Gastroesophageal sphincter (tissue), 4 donors: ENCODE results near the gene LIMS2. TPM values are rescaled to one million over a fixed set of nuclear protein-coding genes. Genes with fewer than 3 reads are reported as not detected.

Source experiments
- ATAC-seq: fragments of 150-250 bp; one replicate; pipeline ENCODE4 v1.9.1; 2016; ENCODE audit warnings: mild to moderate bottlenecking, moderate library complexity
- H3K27ac ChIP-seq, 4 donors: fragments of 200-600 bp; sonication (generic) in 3 of 4; 1 replicate in 3 of 4; 2 replicates in 1 of 4; pipeline ENCODE4 v1.5.1; 2016 to 2019
- H3K27me3 ChIP-seq: fragments of 200-600 bp; sonication (generic); one replicate; pipeline ENCODE4 v1.5.1; 2019
- H3K36me3 ChIP-seq, 2 donors: fragments of 200-600 bp; sonication (generic); one replicate each; pipeline ENCODE4 v1.5.1; 2019; ENCODE audit warnings: control low read depth in 1 of 2
- H3K4me1 ChIP-seq, 3 donors: fragments of 200-600 bp; sonication (generic); 1 replicate in 2 of 3; 2 replicates in 1 of 3; pipeline ENCODE4 v1.5.1; 2016 to 2019; ENCODE audit warnings: control low read depth in 2 of 3
- H3K4me3 ChIP-seq, 2 donors: fragments of 200-600 bp; sonication (generic); one replicate each; pipeline ENCODE4 v1.5.1; 2019; ENCODE audit warnings: mild to moderate bottlenecking in 1 of 2, moderate library complexity in 1 of 2
- H3K9me3 ChIP-seq, 3 donors: fragments of 200-600 bp; sonication (generic); one replicate each; pipeline ENCODE4 v1.5.1; 2017 to 2019; ENCODE audit warnings: control low read depth in 2 of 3
- EP300 ChIP-seq: sonication (generic); formaldehyde crosslinking; IDR thresholded peaks from one replicate; pipeline ENCODE4 v1.6.1; 2017; ENCODE audit warnings: antibody characterized with exemption, mild to moderate bottlenecking
- POLR2A ChIP-seq, 2 donors: fragments of 450-650 bp; IDR thresholded peaks; one replicate each; pipeline ENCODE4 v1.6.1; 2017; ENCODE audit warnings: antibody characterized with exemption in 2 of 2, mild to moderate bottlenecking in 2 of 2, moderate library complexity in 1 of 2
- POLR2AphosphoS5 ChIP-seq: sonication (generic); formaldehyde crosslinking; IDR thresholded peaks from one replicate; pipeline ENCODE4 v1.6.1; 2017; ENCODE audit warnings: antibody characterized with exemption
- WGBS, 2 donors: methylation state at CpG; one replicate each; pipeline ENCODE4 v1.1.5; 2018; ENCODE audit warnings: low coverage in 1 of 2; 5-methylcytosine and 5-hydroxymethylcytosine counted together
- total RNA-seq, 4 donors: library from RNA; depleted of rRNA; stranded (reverse); fragments of >200 nt; gene quantifications; one replicate each; pipeline ENCODE4 v1.1.0, GENCODE V29; 2016
- TF ChIP-seq, protein P1 (sequence below), 4 experiments: fragments of 200-600 bp in 2 of 4; fragments of 450-650 bp in 2 of 4; sonication (generic) in 1 of 4; IDR thresholded peaks; one replicate each; pipeline ENCODE4 v1.5.1; 2017 to 2019; ENCODE audit warnings: antibody characterized with exemption in 4 of 4, mild to moderate bottlenecking in 2 of 4, moderate library complexity in 2 of 4

The LIMS2 gene
- total RNA-seq, 4 donors from 2014 or later, result 81.4 to 275 (median 124) TPM

DNA sequence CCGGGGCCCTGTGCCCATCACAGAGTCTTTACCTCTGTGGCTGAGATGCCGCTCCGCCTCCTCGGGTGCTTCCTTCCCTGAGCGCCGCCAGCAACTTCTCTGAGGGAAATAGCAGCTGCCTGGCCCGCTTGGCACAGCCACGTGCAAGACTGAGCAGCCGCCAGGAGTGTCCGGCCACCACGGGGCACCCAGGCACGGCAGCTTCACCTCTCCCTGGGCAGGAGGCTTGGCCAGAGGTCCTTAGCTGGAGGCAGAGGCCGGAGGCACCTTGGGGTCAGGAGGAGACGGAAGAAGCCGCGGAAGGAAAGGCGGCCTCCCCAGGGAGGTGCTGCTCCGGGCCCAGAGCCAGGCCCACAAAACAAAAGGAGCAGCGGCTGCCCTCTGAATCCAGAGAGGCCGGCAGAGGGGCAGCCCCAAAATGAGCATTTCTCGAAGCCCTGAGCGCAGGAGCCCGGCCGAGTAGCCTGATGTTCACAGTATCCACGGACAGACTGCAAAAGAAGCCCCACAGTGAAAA is 6.0 kb upstream of the LIMS2 start:
- Histone ChIP-seq H3K4me3 (peak overlapping the region; percentile 12 to 41), H3K27me3 (no peaks in the 10 kb centered on the region), H3K36me3 (no peaks in the 10 kb centered on the region), H3K9me3 (no peaks in the 10 kb centered on the region), H3K27ac (peak overlapping the region; percentile 14 to 80 (median 68)), H3K4me1 (peaks cover 0 to 84% (median 24%) of the 10 kb centered on the region in 3 donors)
- WGBS, 2 donors, result 24 to 25% methylated on average over 3 to 4 of the region's 25 CpGs
- peak; percentile 61 for ATAC-seq
- no peak for TF ChIP-seq POLR2A (IDR thresholded peaks at IDR 0.05)
- TF ChIP-seq, protein P1, sequence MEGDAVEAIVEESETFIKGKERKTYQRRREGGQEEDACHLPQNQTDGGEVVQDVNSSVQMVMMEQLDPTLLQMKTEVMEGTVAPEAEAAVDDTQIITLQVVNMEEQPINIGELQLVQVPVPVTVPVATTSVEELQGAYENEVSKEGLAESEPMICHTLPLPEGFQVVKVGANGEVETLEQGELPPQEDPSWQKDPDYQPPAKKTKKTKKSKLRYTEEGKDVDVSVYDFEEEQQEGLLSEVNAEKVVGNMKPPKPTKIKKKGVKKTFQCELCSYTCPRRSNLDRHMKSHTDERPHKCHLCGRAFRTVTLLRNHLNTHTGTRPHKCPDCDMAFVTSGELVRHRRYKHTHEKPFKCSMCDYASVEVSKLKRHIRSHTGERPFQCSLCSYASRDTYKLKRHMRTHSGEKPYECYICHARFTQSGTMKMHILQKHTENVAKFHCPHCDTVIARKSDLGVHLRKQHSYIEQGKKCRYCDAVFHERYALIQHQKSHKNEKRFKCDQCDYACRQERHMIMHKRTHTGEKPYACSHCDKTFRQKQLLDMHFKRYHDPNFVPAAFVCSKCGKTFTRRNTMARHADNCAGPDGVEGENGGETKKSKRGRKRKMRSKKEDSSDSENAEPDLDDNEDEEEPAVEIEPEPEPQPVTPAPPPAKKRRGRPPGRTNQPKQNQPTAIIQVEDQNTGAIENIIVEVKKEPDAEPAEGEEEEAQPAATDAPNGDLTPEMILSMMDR (IDR thresholded peaks at IDR 0.05), result peak in 1 of 4 experiments; percentile 11
- no peak for TF ChIP-seq POLR2AphosphoS5

DNA sequence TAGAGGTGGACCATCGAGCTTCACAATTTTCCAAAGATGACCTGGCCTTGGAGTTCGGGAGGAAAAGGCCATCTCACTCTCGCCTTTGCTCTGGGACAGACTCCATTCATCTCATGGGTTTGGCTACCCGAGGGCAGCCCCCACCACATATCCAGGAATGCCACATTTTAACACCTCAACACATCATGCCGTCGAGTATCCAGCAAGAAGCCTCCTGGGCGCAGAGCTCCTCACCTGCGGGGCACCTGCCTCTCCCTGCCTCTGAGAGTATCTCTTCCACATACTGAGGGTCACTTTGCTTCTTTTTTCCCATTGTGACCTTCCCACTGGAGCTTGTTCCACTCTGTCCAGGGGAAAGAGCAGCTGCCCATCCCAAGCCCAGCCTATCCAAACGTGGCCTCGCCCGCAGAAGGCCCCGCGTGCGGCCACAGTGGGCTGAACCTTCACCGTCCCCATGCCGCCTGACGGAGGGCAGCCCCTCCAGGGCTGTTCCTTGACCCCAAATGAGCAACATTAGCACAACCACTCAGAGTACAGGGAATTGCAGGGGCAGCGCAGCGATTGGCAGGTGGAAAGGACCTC is 5.5 kb upstream of the LIMS2 start:
- Histone ChIP-seq H3K9me3 (no peaks in the 10 kb centered on the region), H3K27ac (peak overlapping the region in 3 of 4 donors; percentile 61 to 80 (median 76)), H3K4me3 (peak overlapping the region in 1 of 2 donors; percentile 41), H3K36me3 (no peaks in the 10 kb centered on the region), H3K4me1 (peaks cover 0 to 87% (median 24%) of the 10 kb centered on the region in 3 donors), H3K27me3 (no peaks in the 10 kb centered on the region)
- ATAC-seq, result no peak
- no peak for TF ChIP-seq POLR2AphosphoS5
- TF ChIP-seq POLR2A (IDR thresholded peaks at IDR 0.05), result no peak
- TF ChIP-seq EP300, result no peak
- 75 to 84% methylated on average over 4 to 7 of the region's 19 CpGs for WGBS, 2 donors

DNA sequence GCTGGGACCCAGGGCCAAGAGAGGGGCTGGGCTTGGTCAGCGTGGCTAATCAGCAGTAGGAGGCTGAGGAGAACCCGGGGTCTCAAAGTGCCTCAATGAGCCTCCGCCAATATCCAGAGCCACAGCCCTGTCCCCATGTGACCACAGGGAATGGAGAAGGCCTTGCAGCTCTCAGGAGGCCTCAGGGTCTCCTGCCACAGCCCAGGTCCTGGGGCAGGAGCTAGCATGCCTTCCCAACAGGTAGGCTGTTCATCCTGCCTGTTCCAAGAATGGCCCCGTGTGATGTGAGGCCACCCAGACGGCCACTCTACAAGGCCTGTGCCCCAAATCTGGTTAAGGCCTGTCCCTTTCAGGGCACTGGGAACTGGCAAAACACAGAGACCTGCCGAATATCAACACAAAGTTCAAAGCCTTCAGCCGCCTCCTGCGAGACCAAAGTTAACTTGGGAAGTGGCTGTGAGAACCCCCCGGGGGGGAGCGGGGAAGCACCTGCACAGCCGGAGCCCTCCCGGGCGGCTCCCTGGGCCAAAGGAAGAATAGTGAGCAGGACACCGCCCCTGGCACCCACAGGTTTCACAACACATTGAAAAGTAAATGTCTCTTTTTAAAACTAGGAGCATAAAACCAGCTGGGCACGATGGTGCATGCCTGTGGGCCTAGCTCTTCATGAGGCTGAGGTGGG is 4.5 kb upstream of the LIMS2 start:
- Histone ChIP-seq H3K27me3 (no peaks in the 10 kb centered on the region), H3K27ac (peak overlapping the region in 1 of 4 donors; percentile 21), H3K4me3 (no peak overlapping the region), H3K9me3 (no peaks in the 10 kb centered on the region), H3K36me3 (no peaks in the 10 kb centered on the region), H3K4me1 (peaks cover 0 to 85% (median 24%) of the 10 kb centered on the region in 3 donors)
- no peak for TF ChIP-seq POLR2AphosphoS5
- TF ChIP-seq EP300, result no peak
- TF ChIP-seq, protein P1 (IDR thresholded peaks at IDR 0.05), result no peak
- no peak for TF ChIP-seq POLR2A (IDR thresholded peaks at IDR 0.05)
- 67 to 77% methylated on average over 1 to 3 of the region's 15 CpGs for WGBS, 2 donors
- ATAC-seq, result no peak

DNA sequence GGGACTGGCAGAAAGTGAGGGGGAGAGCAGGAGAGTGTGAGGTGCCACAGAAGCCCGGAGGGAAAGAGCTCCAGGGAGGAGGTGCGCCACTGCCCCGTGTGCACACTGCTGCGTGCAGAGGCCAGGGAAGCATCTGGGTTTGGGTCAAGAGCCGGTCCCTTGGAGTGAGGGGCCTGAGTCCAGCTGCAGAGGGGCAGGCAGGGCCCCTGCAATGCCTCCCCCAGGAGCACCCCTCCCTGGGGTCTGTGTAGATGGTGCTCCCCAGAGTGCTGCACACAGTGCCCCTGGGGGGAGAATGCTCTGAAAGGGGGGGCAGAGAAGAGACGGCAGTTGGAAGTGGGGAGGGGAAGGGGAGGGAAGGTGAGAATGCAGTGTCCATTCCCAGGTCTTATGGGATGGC is 3.7 kb upstream of the LIMS2 start:
- no peak for TF ChIP-seq EP300
- TF ChIP-seq, protein P1 (IDR thresholded peaks at IDR 0.05), result no peak
- TF ChIP-seq POLR2A (IDR thresholded peaks at IDR 0.05), result no peak
- TF ChIP-seq POLR2AphosphoS5, result no peak
- 76% methylated on average over 4 of the region's 6 CpGs; no CpG with 5 or more reads in 1 of the 2 donors for WGBS, 2 donors

DNA sequence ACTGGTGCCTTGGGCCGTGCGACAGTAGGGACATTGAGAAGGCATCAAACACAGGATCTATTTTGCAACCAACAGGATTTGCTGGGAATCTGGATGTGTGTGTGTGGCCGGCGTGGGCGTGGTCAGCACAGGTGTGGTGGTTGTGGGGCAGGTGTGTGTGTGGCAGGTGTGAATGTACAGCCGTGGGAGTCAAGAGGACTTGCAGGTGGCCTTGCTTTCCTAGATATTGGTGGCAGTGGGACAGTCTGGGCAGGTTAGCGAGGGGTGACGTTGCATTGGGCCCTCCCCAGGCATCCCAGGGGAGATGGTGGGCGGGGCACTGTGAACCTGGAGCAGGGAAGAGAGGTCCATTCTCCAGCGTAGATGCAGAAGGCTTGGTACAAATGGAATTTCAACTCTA is 3.2 kb upstream of the LIMS2 start:
- H3K36me3 ChIP-seq, result no peaks in the 10 kb centered on the region
- ATAC-seq, result no peak
- 86 to 87% methylated on average over 4 to 8 of the region's 10 CpGs for WGBS, 2 donors
- no peak overlapping the region for H3K27ac ChIP-seq
- TF ChIP-seq POLR2AphosphoS5 (no peak), EP300 (no peak), POLR2A (IDR thresholded peaks at IDR 0.05) (no peak)
- TF ChIP-seq, protein P1 (IDR thresholded peaks at IDR 0.05), result no peak
- peaks cover 0 to 79% (median 19%) of the 10 kb centered on the region in 3 donors for H3K4me1 ChIP-seq
- H3K27me3 ChIP-seq, result no peaks in the 10 kb centered on the region
- H3K9me3 ChIP-seq, result no peaks in the 10 kb centered on the region
- no peak overlapping the region for H3K4me3 ChIP-seq

More for the DNA sequence above, 3.7 kb upstream of the LIMS2 start:
- H3K27me3 ChIP-seq, result no peaks in the 10 kb centered on the region
- H3K4me3 ChIP-seq, result no peak overlapping the region
- no peaks in the 10 kb centered on the region for H3K9me3 ChIP-seq
- H3K27ac ChIP-seq, result no peak overlapping the region
- ATAC-seq, result no peak
- H3K4me1 ChIP-seq, result peaks cover 0 to 79% (median 23%) of the 10 kb centered on the region in 3 donors
- H3K36me3 ChIP-seq, result no peaks in the 10 kb centered on the region
